ENCODE measurements around the gene VAPB. TPM values are rescaled to one million over a fixed set of nuclear protein-coding genes. Genes with fewer than 3 reads are reported as not detected.

VAPB gene
- total RNA-seq, 4 donors from 2014 or later, result 20.4 to 28.0 (median 23.6) TPM

- WGBS, 2 donors, result 89 to 96% methylated on average over 15 of the region's 19 CpGs
- no peak for TF ChIP-seq POLR2A (IDR thresholded peaks at IDR 0.05)
- TF ChIP-seq, protein P1, sequence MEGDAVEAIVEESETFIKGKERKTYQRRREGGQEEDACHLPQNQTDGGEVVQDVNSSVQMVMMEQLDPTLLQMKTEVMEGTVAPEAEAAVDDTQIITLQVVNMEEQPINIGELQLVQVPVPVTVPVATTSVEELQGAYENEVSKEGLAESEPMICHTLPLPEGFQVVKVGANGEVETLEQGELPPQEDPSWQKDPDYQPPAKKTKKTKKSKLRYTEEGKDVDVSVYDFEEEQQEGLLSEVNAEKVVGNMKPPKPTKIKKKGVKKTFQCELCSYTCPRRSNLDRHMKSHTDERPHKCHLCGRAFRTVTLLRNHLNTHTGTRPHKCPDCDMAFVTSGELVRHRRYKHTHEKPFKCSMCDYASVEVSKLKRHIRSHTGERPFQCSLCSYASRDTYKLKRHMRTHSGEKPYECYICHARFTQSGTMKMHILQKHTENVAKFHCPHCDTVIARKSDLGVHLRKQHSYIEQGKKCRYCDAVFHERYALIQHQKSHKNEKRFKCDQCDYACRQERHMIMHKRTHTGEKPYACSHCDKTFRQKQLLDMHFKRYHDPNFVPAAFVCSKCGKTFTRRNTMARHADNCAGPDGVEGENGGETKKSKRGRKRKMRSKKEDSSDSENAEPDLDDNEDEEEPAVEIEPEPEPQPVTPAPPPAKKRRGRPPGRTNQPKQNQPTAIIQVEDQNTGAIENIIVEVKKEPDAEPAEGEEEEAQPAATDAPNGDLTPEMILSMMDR (IDR thresholded peaks at IDR 0.05), result no peak
- TF ChIP-seq EP300 (IDR thresholded peaks at IDR 0.05), result no peak
- no peak overlapping the region for H3K4me3 ChIP-seq
- no peaks in the 10 kb centered on the region for H3K9me3 ChIP-seq
- H3K27me3 ChIP-seq, result no peaks in the 10 kb centered on the region
- no peak overlapping the region for H3K27ac ChIP-seq
- no peaks in the 10 kb centered on the region for H3K4me1 ChIP-seq
- H3K36me3 ChIP-seq, result no peaks in the 10 kb centered on the region
- no peak for DNase-seq (ENCODE audit: low spot score in 2 of 2)
These were observed 81.5 kb downstream of the VAPB start for GRCh38 chr20:58470336-58471192.

DNA sequence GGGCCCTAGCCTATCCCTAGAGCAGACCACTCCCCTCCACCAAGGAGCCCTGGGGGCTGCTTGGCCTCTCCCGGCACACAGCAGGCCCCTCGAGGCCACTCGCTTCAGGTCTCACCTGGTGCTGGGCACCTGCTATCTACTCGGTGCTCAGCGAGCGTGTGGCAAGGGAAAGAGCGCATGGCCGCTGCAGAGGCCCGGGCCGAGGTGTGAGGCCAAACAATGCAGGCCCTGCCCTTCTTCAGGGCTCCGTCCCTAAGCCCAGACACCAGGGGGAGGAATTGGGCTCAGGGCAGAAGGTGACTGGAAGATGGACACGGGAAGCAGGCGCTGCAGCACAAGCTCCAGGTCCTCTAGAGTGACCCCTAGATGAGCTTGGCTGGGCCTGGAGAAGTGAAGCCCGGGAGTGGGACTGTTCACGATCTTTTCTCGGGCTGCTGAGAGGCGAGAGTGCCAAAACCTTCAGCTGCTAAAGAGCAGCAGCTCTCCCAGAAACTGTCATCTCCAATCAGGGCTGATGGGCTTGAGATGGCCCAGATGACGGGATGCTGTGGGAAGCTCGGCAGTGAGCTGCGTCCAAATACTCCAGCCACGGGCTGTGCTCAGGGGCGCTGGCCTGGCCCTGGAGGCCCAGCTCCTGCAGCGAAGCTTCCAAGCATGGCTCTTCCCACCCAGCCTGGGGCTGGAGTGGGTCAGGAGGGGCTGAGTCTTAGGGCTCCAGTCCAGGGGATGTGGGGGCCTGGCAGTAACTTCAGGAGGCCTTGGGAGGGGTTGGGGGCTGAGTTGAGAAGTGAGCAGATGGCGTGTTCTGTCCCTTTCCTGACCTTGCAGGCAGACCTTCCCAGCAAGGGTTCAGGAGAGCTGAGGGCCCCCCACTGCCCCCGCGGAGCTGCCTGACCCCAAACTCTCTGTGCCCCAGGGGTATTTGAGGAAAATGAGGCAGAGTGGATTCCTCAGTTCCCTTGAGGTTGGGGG is 82.5 kb downstream of the VAPB start:
- H3K36me3 ChIP-seq, result peaks cover 0 to 4% (median 0%) of the 10 kb centered on the region in 3 donors
- no peak for DNase-seq (ENCODE audit: low spot score in 2 of 2)
- H3K27me3 ChIP-seq, result no peaks in the 10 kb centered on the region
- whole genome bisulfite sequencing, 2 donors, result 67 to 68% methylated on average over 22 to 23 of the region's 26 CpGs
- peaks cover 0 to 7% (median 0%) of the 10 kb centered on the region in 4 donors for H3K9me3 ChIP-seq
- no peak overlapping the region for H3K27ac ChIP-seq
- no peak overlapping the region for H3K4me3 ChIP-seq
- H3K4me1 ChIP-seq, result no peaks in the 10 kb centered on the region
- TF ChIP-seq, protein P1 (IDR thresholded peaks at IDR 0.05), result no peak
- TF ChIP-seq POLR2A (IDR thresholded peaks at IDR 0.05), result no peak
- TF ChIP-seq EP300 (IDR thresholded peaks at IDR 0.05), result no peak

DNA sequence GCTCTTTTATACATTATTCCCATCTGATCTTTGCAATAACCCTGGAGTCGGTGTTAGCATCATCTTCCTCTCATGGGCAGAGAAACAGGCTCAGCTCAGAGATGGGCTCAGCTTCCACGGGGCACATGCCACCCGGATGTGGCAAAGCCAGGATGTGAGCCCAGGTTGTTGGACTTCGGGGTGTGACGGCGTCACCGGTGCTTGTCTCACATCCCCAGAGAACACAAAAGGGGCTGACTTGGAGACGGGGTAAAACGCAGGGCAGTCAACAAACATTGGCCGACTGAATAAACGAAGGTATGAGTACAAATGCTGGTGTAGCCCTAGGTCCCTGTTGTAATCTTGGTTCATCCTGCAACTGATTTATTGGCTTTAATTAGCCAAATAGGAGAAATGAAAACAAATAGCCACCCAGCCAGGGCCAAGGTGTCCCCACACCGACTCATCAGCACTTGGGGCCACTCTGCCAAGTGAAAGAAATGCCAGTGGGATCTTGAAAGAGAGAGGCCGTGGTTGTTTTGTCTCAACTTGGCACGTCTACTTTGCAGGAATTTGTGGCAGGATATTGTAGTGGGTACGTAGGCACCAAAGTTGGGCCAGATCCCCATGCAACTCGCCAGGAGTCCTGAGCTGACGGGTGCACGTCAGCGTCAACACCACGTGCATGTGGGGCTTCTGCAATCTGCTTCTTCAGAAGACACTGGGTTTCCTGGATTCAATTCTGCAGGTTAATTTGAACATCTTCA is 83.4 kb downstream of the VAPB start:
- no peaks in the 10 kb centered on the region for H3K27me3 ChIP-seq
- H3K4me3 ChIP-seq, result no peak overlapping the region
- peaks cover 0 to 11% (median 0%) of the 10 kb centered on the region in 4 donors for H3K9me3 ChIP-seq
- TF ChIP-seq EP300 (IDR thresholded peaks at IDR 0.05) (no peak), POLR2A (IDR thresholded peaks at IDR 0.05) (no peak)
- TF ChIP-seq, protein P1 (IDR thresholded peaks at IDR 0.05), result no peak
- no peaks in the 10 kb centered on the region for H3K4me1 ChIP-seq
- WGBS, 2 donors, result 84 to 89% methylated on average over 20 of the region's 20 CpGs
- H3K27ac ChIP-seq, result no peak overlapping the region
- DNase-seq (ENCODE audit: low spot score in 2 of 2), result no peak
- H3K36me3 ChIP-seq, result peaks cover 0 to 6% (median 0%) of the 10 kb centered on the region in 3 donors

DNA sequence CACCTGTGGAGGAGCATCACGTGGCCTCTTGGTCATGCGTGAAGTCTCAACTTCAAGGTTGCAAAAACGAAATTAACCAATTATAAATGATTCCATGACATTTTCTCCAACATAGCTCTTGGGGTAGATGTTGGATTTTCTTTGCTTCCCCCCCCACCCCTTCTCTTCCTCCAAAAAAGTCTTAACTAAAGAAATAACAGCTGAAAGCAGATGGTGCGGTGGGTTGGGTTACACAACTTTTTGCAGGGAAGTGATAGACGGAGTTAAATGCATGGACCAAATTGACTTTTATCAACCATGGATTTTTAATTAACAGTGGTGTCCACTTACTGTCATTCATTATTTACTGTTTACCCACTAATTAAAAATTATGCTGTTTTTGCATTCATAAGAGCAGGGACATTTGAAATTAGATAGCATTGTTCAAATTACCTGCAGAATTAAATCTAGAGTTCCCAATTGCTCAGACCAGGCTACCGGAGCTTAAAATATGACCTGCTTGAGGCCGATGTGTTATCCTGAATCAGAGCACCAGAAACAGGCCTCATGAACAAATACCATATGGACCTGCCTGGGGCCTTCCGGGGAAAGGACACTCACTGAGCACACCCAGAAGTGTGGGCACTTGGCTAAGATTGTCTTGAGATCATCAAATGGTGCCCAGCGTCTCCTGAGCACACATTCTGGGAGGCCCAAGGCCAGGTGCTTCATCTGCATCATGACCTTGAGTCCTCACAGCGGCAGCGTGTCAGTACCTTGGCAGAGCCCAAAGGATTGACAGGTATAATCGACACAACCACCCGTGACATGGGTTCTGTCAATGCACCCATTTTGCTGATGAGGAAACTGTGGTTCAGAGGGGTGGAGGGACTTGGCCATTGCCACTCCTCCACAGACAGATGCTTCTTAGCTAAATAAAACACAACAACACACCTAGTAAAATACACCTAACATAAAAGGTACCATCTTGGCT is 84.7 kb downstream of the VAPB start:
- WGBS, 2 donors, result 92 to 94% methylated on average over 13 of the region's 13 CpGs

More for the DNA sequence above, 84.7 kb downstream of the VAPB start:
- Histone ChIP-seq H3K27ac (no peak overlapping the region), H3K4me1 (no peaks in the 10 kb centered on the region), H3K36me3 (peaks cover 0 to 10% (median 0%) of the 10 kb centered on the region in 3 donors), H3K9me3 (peaks cover 0 to 23% (median 4%) of the 10 kb centered on the region in 4 donors), H3K4me3 (no peak overlapping the region), H3K27me3 (no peaks in the 10 kb centered on the region)
- no peak for DNase-seq (ENCODE audit: low spot score in 2 of 2)
- no peak for TF ChIP-seq EP300 (IDR thresholded peaks at IDR 0.05)
- TF ChIP-seq POLR2A (IDR thresholded peaks at IDR 0.05), result no peak
- TF ChIP-seq, protein P1 (IDR thresholded peaks at IDR 0.05), result no peak
